GM19438 (cell line): Measurements from ENCODE around the gene HOXA7.

Source experiments
- ATAC-seq: cut with Tn5 transposase; IDR thresholded peaks from one replicate; pipeline ENCODE4 v1.9.1; 2021; ENCODE audit warnings: low read depth; ENCODE audit not compliant: unreplicated experiment

The HOXA7 gene

DNA sequence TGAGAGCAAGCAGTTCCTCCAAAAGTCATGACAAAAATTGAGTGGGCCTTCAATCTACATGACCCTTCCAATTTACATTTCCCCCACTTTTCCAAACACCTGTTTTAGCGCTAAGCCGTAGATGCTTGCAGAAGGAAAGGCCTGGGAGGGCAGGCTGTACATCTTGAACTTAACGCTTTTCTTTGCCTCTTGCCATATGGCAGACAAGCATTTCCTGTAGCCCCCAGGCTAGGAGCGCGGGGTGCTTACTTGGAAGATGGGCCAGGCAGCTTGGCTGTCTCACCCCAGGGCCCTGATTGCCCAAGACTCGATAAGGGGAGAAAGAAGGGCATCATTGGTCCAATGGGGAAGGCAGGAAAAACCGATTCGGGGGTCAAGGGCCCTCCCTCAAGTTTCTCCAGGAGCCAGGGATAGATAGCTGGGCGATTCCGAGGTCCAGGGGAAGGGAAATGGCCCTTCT, 15.9 kb upstream of the HOXA7 start:
- ATAC-seq: no peak

- no peak for ATAC-seq
These were observed 15.3 kb upstream of the HOXA7 start for GRCh38 chr7:27171637-27172314.

DNA sequence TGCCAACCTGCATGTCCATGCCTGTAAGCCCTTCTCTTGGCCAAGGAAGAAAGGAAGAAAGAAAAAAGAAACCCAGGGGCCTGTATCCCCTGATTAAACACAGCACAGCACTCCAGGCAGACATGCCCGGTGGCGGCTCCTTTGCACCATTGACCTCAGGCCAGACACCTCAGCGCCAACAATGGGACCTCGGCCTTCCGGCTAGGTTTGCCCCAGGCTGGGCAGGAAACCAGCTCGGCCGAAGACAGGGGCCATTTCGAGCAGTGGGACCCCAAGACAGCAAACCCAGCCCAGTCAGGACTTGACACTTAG, 14.8 kb upstream of the HOXA7 start:
- no peak for ATAC-seq

DNA sequence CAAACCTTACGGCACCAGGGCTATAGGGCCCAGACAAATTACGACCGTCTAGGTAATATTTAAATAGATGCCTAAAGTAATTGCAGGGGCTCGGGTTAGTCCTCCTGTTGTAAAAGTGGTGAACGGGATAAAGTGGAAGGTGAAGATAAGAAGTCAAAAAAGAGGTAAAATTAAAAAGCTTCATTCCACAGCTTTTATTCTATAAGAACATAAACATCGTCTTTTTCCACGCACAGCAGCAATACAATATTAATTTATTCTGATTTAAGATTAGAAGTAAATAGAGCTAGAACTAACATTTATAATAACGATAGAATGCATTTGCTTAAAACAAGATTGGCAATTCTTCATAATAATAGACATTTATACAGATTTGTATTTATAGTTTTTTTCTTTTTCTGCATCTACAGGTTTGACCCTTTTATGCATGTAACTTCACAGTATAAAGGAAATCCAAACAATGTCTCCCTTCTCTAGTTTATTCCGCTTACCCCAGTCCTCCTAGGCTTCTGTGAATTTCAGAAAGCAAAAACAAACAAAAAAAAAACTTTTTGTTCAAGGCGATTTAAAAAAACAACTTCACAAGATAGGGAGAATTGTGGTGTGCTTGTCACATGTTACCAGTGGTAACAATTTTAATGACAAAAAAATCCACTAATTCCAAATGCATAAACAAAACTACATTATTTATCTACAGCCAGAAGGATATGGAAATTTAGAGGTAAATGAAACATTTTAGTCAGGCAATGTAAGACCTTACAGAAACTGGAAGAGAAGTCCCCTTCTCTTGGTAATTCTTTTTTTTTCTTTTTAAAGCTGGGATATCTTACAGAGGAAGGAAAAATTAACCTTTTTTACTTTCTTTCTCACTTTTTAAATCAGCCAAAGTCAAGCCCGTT, 14.2 kb upstream of the HOXA7 start:
- ATAC-seq: no peak

DNA sequence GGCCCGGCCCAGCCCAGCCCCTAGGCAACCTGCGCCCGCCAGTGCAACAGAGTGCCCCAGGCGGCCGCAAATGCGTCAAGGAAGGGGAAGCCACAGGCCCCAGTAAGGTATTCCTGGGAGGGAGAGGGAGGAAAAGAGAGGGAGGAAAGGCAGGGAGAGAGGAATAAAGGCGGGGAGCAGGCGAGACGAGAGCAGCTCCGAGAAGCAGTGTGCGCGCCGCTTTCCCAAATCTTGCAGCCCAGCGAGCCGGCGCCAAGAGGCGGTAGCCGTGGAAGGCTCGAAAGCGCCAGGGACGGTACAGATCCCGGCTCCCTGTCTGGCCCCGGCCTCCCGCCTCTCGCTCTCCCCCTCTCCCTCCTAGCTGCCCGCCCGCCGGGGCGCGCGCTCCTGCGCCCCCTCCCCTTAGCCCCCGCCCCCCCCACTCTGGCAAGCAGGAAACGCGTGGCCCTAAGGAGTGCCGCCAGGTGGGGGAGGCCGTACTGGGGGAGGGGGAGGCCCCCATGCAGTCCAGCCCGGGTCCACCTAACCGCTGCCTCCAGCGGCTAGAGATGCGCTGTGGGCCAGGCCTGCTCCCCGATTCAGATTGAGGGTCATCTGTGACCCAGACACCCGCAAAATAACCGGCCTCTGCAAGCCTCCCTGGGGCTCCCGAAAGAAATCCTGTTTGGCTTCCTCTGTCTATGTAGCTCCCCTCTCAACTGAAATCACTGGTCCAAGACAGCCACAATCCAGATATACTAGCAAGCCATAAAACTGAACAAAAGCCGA, 13.4 kb upstream of the HOXA7 start:
- ATAC-seq: no peak

DNA sequence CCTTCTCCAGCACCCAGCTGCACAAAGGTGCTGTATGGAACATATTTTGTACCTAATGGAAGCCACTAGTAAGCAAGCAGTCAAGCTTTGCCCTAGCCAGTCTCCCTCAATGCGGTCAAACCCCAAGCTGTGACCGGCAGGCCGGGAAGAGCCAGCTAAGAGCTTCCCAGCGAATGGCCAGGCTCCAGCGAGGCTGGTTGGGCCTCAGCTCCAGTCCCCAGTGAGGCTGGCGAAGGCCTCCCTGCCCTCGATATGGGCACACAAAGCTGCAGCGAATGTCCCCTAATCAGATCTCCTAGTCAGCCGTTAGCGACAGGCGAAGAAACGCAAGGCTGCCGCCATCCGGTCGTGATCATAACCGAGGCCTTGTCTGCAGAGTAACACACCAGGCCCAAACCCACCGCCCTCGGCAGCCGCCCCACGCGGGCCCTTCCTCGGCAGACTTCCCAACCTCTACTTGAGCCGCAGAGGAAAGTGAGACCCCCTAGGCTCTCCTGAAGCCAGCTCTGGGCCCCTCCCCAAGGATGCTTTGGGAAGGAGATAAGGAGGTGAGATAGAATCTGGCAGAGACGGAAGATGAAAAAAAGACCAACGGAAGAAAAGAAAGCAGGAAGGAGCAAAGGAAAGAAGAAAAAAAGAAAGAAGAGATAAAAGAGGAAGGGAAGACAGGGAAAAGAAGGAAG, 11.9 kb upstream of the HOXA7 start:
- no peak for ATAC-seq

- ATAC-seq: no peak
These were observed 11.4 kb upstream of the HOXA7 start for GRCh38 chr7:27167916-27168264.

DNA sequence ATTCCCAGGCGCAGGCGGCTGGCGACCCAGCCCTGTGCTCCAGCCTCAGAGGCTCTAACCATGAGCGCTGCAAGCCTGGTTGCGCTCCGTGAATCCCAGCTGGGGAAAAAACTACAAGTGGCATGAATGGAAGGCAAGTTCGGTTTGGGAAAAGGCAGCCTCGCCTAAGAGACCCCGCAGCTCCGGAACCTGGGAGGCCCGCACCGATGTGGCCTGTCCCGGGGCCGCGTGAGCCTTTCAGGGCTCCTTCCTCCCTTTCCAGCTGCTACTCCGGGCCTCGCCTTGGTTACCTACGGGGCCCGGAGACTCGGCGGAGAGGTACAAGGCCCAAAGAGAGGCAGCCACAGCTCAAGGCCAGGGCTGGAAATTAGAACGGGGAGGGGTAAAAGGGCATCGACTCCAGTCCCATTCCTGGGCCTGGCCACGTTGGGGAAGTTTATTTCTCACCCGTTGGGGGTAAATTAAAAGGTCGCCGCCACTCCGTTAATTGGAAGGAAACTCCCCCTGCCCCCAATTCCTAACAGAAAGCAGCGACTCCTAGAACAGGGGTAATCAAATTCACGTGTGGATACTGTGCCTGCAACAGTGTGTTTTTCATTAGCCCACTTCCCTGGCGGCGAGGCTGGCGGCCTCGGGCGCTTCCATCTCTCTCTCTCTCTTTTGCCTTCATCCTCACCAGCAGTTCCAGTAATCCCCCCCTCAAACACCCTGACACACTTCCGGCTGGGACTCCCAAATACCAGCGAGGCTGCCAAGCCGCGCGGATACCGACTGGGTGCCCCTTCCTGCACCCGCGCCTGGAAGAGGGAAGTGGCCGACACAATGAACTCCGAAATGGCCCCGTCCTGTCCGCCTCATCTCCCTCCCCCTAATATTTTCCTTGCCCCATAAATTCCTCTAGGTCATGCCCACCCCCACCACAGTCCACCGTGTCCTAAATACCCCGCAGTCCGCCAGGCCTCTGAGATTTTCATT, 10.3 kb upstream of the HOXA7 start:
- ATAC-seq: no peak

- no peak for ATAC-seq
These were observed 9.6 kb upstream of the HOXA7 start for GRCh38 chr7:27165996-27166530.

DNA sequence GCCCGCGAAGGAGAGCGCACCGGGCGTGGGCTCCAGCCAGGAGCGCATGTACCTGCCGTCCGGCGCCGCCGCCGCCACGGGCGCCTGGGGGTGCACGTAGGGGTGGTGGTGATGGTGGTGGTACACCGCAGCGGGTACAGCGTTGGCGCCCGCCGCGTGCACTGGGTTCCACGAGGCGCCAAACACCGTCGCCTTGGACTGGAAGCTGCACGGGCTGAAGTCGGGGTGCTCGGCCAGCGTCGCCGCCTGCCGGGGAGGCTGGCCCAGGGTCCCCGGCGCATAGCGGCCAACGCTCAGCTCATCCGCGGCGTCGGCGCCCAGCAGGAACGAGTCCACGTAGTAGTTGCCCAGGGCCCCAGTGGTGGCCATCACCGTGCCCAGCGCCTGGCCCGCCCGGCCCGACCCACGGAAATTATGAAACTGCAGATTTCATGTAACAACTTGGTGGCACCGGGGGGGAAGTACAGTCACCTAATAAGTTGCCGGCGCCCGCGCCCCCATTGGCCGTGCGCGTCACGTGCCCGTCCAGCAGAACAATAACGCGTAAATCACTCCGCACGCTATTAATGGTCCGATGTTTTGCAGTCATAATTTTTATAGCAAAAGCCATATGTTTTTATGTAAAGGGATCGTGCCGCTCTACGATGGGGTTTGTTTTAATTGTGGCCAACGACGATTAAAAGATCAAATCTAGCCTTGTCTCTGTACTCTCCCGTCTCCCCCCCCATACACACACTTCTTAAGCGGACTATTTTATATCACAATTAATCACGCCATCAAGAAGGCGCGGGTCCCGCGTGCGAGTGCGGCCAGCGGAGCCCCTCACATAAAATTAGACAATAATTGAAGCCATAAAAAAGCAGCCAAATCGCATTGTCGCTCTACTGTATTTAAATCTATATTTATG, 8.9 kb upstream of the HOXA7 start, which contains the start of gene HOXA9:
TSS of gene HOXA9 (minus strand) at position 449 of the 907 bp plus-strand sequence. CDS start at position 369, 80 bp downstream.
- ATAC-seq: no peak

- no peak for ATAC-seq
These were observed 8.1 kb upstream of the HOXA7 start for GRCh38 chr7:27164367-27165088.

DNA sequence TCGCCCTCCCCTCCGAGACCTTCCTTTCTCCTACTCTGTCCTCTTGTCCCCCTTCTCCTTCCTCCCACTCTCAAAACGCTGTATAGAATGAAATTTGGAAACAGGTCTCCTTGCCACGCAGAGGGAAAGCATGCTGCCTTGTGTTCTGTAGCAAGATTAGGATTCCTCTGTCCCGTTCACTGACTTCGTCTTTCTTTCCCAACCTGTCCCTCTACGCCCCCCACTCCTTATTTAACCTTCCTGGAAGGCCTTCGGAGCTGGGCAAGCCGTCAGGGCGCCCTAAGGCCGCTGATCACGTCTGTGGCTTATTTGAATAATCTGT, 7.5 kb upstream of the HOXA7 start:
- ATAC-seq: no peak

DNA sequence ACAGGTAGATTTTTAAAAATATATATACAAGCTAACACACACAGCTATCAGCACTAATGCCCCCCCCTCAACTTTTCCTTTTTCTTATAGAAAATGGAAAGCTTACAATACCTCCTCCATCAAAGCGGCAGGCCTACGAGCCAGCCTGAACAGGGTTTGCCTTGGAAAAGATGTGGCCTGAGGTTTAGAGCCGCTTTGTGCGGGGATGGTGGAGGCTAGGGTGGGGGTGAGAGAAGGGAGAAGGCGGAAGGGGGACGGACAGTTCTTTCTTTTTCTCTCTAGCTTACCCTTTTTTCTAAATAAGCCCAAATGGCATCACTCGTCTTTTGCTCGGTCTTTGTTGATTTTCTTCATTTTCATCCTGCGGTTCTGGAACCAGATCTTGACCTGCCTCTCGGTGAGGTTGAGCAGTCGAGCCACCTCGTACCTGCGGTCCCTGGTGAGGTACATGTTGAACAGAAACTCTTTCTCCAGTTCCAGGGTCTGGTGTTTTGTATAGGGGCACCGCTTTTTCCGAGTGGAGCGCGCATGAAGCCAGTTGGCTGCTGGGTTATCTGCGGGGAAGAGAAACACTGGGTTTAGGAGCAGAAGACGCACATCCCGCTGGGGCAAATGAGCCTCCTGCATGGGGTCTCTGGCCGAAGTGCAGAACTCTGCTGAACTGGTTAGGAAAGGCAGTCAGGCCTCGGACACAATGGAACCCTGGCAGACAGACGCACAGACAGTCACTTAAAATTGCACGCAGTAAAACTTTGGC, 7.0 kb upstream of the HOXA7 start:
- ATAC-seq: no peak

- no peak for ATAC-seq
These were observed 6.2 kb upstream of the HOXA7 start for GRCh38 chr7:27162561-27163287.

DNA sequence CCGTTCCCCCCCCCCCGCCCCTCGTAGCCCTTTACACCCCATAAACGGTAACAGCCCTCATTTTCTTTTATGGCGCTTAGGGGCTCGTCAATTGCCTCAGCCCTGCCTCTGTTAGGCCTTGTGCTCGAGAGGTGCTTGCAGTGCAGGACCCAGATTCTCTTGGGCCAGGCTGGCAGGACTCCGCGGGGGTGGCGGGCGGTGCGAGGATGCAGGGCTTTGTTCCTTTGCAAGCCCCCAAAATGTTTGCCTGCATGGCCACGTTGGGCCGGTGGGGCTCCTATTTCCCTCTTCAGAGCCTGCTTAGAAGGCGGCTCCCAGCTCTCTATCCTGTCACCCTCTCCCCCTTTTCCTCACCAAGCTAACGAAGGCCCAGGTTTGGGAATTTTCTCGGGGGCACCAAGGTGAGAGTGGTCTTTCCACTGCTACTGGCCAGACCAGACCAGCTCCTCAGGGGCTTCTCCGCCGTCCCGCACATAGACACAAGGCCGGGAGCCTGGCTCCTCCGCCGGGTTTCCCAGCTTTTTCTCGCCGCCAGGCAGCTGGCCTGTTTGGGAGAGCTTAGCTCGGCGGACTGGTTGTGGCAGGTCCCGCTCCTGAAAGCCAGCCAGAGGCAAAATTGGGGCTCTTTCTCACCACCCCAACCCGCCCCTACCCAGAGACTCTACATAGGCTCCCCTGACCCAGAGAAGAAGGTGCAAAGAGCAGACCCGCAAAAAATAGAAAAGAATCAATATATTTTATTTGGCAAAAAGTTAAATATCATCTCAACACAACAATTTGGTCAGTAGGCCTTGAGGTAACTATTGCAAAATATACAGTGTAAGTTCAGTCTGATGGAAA, 5.5 kb upstream of the HOXA7 start:
- ATAC-seq: no peak
